ENCODE measurements around the gene ABCB10.
A peak's percentile ranks its signal among the peaks of the same experiment; 100 is the strongest.

Gene ABCB10

DNA sequence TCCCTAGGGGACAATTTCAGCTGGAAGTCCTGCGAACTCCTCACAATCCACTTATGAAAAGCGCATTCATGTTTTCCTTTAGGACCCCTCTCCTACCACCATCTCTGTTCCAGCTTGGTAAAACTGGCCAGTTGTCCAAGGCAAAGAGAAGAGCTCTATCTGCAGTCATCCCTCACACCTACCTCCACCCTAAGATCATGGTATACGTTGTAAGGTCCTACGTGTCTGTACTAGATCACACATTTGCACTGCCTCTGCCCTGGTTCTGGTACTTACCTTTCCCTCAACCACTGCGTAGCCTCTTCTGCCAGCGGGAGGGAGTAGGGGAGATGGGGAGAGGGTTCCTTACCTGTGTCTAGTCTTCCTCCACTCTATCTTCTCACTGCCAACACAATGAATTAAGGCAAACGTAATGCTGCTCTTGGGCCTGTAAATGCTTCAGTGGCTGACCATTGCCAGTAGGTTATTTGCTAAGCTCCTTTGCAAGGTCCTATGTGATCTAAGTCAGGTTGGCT, 49.6 kb downstream of the ABCB10 start:
- H3K4me3 ChIP-seq (ENCODE audit: low read depth, low read length): peak overlapping the region; percentile 83
- no peak for DNase-seq (ENCODE audit: low read depth)
- TF ChIP-seq, protein P1, sequence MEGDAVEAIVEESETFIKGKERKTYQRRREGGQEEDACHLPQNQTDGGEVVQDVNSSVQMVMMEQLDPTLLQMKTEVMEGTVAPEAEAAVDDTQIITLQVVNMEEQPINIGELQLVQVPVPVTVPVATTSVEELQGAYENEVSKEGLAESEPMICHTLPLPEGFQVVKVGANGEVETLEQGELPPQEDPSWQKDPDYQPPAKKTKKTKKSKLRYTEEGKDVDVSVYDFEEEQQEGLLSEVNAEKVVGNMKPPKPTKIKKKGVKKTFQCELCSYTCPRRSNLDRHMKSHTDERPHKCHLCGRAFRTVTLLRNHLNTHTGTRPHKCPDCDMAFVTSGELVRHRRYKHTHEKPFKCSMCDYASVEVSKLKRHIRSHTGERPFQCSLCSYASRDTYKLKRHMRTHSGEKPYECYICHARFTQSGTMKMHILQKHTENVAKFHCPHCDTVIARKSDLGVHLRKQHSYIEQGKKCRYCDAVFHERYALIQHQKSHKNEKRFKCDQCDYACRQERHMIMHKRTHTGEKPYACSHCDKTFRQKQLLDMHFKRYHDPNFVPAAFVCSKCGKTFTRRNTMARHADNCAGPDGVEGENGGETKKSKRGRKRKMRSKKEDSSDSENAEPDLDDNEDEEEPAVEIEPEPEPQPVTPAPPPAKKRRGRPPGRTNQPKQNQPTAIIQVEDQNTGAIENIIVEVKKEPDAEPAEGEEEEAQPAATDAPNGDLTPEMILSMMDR (IDR thresholded peaks at IDR 0.05; ENCODE audit: low read depth, low read length, missing control alignments): no peak

GRCh38 chr1:229507951-229508822, 50.3 kb downstream of the ABCB10 start, which contains the start of gene NUP133:
TSS of gene NUP133 (minus strand) at chr1:229508341. CDS start at chr1:229508249, 92 bp downstream.
- peak; percentile 93 for DNase-seq (ENCODE audit: low read depth)
- TF ChIP-seq, protein P1 (IDR thresholded peaks at IDR 0.05; ENCODE audit: low read depth, low read length, missing control alignments): no peak
- H3K4me3 ChIP-seq (ENCODE audit: low read depth, low read length): peak within 1 kb of the TSS; percentile 83

- H3K4me3 ChIP-seq (ENCODE audit: low read depth, low read length): peak overlapping the region; percentile 83
- TF ChIP-seq, protein P1 (IDR thresholded peaks at IDR 0.05; ENCODE audit: low read depth, low read length, missing control alignments): no peak
- DNase-seq (ENCODE audit: low read depth): no peak
Observed at GRCh38 chr1:229507502-229507901, 51.0 kb downstream of the ABCB10 start.

DNA sequence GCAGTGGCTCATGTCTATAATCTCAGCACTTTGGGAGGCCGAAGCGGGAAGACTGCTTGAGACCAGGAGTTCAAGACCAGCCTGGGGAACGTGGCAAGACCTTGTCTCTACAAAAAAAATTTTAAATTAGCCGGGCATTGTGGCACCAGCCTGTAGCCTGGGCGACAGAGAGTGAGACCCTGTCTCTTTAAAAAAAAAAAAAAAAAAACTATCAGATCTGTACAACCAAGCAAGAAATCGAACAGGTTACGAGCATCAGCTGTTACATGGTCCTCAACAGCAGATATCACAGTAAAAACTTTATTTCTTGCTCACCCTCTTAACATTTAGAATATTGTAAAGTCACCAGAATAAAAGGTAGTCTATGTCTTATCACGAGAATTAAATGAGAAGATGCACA, 51.9 kb downstream of the ABCB10 start:
- TF ChIP-seq, protein P1 (IDR thresholded peaks at IDR 0.05; ENCODE audit: low read depth, low read length, missing control alignments): no peak
- no peak for DNase-seq (ENCODE audit: low read depth)
- H3K4me3 ChIP-seq (ENCODE audit: low read depth, low read length): no peak overlapping the region; the same call in 1 of the 2 replicates

DNA sequence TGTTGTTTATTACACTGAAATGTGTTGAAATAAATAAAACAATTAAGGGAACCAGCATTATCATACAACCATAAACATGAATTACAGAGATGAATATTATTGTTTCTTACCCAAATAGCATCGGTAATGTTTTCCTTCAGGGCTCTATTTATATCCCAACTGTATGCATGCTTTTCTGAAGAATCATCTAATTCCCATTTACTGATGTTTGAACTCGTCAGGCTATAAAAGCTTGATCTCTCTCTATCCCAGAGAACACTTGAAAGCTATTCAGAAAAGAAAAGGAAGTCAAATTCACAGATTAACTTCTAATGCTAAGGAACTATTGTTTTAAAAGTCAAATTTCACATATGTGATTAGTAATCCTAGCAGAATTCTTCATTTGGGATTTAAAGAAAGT, 62.7 kb downstream of the ABCB10 start:
- no peak overlapping the region for H3K4me3 ChIP-seq (ENCODE audit: low read depth, low read length)
- TF ChIP-seq, protein P1 (IDR thresholded peaks at IDR 0.05; ENCODE audit: low read depth, low read length, missing control alignments): no peak
- no peak for DNase-seq (ENCODE audit: low read depth)

- no peak overlapping the region for H3K4me3 ChIP-seq (ENCODE audit: low read depth, low read length)
- no peak for DNase-seq (ENCODE audit: low read depth)
- TF ChIP-seq, protein P1 (IDR thresholded peaks at IDR 0.05; ENCODE audit: low read depth, low read length, missing control alignments): no peak
Observed at GRCh38 chr1:229487181-229487580, 71.3 kb downstream of the ABCB10 start.

All from GM12864 (cell line).